Caco-2 (cell line): ENCODE results near the gene ADGRF1. TPM values are rescaled to one million over a fixed set of nuclear protein-coding genes. Genes with fewer than 3 reads are reported as not detected.

Experiments used
- BruUV-seq: library from RNA; stranded (reverse); fragments of 400-500 nt; replicated peaks from 2 replicates; lab custom pipeline; 2021; lab: Mats Ljungman, UMichigan
- CTCF ChIA-PET: fragments of 300-600 bp; sonication (Branson Sonifier 250); formaldehyde crosslinking; loops from one replicate; lab custom pipeline; 2022; ENCODE audit warnings: antibody characterized with exemption; lab: Charles Lee
- POLR2A ChIA-PET: fragments of 300-600 bp; sonication (Branson Sonifier 250); formaldehyde crosslinking; loops from one replicate; lab custom pipeline; 2022; ENCODE audit warnings: antibody characterized with exemption; lab: Charles Lee
- DNase-seq, 2 experiments: peaks; one replicate each; pipeline versions ENCODE4 v3.0.0 to v3.0.0-alpha.2; 2020 to 2022
- H3K27me3 ChIP-seq: replicated peaks from 2 replicates; pipeline ENCODE4 v1.6.0; 2011; ENCODE audit warnings: low read length; ENCODE audit not compliant: control insufficient read depth, insufficient read depth
- H3K36me3 ChIP-seq: 2 replicates; pipeline ENCODE4 v1.5.1; 2011; ENCODE audit warnings: low read length; ENCODE audit not compliant: control insufficient read depth, insufficient read depth
- H3K4me1 ChIP-seq: fragments of 250-450 bp; sonication (Bioruptor Pico); 2 replicates; pipeline ENCODE4 v1.5.1; 2020; ENCODE audit warnings: mild to moderate bottlenecking
- H3K4me3 ChIP-seq: 2 replicates; pipeline ENCODE4 v1.5.1; 2011; ENCODE audit warnings: low read depth, mild to moderate bottlenecking, control low read depth, low read length
- H3K9me3 ChIP-seq: fragments of 250-450 bp; sonication (Bioruptor Pico); 2 replicates; pipeline ENCODE4 v1.5.1; 2020; ENCODE audit warnings: mild to moderate bottlenecking, moderate library complexity
- H3K27ac Mint-ChIP-seq: one replicate; pipeline ENCODE4 v1.8.0; 2022; ENCODE audit warnings: mixed read lengths; ENCODE audit not compliant: unreplicated experiment
- H3K27me3 Mint-ChIP-seq: one replicate; pipeline ENCODE4 v1.8.0; 2022; ENCODE audit warnings: mixed read lengths; ENCODE audit not compliant: insufficient read depth, unreplicated experiment
- H3K36me3 Mint-ChIP-seq: one replicate; pipeline ENCODE4 v1.8.0; 2022; ENCODE audit warnings: mild to moderate bottlenecking, mixed read lengths; ENCODE audit not compliant: insufficient read depth, unreplicated experiment
- H3K4me1 Mint-ChIP-seq: one replicate; pipeline ENCODE4 v1.8.0; 2022; ENCODE audit warnings: low read depth, mixed read lengths; ENCODE audit not compliant: unreplicated experiment
- H3K4me3 Mint-ChIP-seq: one replicate; pipeline ENCODE4 v1.8.0; 2022; ENCODE audit warnings: mild to moderate bottlenecking, moderate library complexity, mixed read lengths; ENCODE audit not compliant: unreplicated experiment
- H3K9me3 Mint-ChIP-seq: one replicate; pipeline ENCODE4 v1.8.0; 2022; ENCODE audit warnings: mixed read lengths; ENCODE audit not compliant: unreplicated experiment
- CTCF ChIP-seq, 2 experiments: fragments of 200-600 bp in 1 of 2; IDR thresholded peaks; 1 replicate in 1 of 2; 2 replicates in 1 of 2; pipeline versions ENCODE4 v1.5.1 to v1.8.0; 2011 to 2022; ENCODE audit warnings: antibody characterized with exemption in 1 of 2, control low read depth in 1 of 2, inconsistent platforms in 1 of 2, low read depth in 1 of 2, low read length in 1 of 2, mild to moderate bottlenecking in 1 of 2, moderate library complexity in 1 of 2; ENCODE audit not compliant: insufficient read depth in 1 of 2, severe bottlenecking in 1 of 2, unreplicated experiment in 1 of 2
- intact Hi-C: fragments of 100-400 bp; cut with micrococcal nuclease; formaldehyde crosslinking; loops from one replicate; pipeline ENCODE4 v1.10.0; 2022; ENCODE audit not compliant: unreplicated experiment
- total RNA-seq: library from RNA; stranded (reverse); gene quantifications from 2 replicates; pipeline ENCODE4 v1.2.3, GENCODE V29; 2022

Gene ADGRF1
- total RNA-seq, 1 experiment from 2014 or later: 0.52 TPM

DNA sequence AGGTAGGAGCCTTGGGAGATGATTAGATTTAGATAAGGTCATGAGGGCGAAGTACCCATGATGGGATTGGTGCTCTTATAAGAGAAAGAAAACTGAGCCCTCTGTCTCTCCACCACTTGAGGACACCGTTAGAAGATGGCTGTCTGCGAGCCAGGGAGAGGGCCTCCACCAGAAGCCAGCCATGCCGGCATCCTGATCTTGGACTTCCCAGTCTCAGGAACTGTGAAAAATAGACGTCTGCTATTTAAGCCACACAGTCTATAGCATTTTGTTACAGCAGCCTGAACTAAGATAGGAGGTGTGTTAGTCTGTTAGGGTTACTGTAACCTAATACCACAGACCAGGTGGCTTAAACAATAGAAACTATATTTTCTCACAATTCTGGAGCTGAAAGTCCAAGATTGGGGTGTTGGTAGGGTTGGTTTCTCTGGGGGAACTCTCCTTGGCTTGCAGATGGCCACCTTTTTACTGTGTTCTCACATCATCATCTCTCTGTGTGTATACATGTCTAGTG lies 38.0 kb upstream of the ADGRF1 start:
- H3K36me3 ChIP-seq: no peaks in the 10 kb centered on the region

DNA sequence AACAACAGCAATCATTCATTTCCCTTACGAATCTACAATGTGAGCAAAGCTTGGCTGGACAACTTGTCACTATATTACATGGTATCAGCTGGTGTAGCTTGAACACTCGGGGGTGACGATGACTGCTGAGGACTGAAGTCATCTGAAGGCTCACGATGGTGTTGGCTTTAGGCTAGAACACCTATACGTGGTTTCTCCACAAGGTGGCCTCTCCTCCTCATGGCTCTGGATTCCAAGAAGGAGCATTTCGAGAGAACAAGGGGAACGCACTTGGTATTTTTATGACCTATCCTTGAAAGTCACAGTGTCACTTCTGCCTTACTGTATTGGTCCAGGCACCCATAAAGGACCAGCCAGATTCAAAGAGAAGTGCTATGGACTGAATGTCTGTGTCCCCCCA lies 37.5 kb upstream of the ADGRF1 start:
- no TSS peak for BruUV-seq

More for the DNA sequence above, 38.0 kb upstream of the ADGRF1 start:
- no peak for DNase-seq
- ChIA-PET POLR2A (no interaction called here), CTCF (no interaction called here)
- Histone ChIP-seq H3K4me1 (0 out of 2 replicates have a peak, but pooled peaks cover 4% of the 10 kb centered on the region), H3K27me3 (no peaks in the 10 kb centered on the region), H3K4me3 (no peak overlapping the region), H3K9me3 (no peaks in the 10 kb centered on the region)
- Mint-ChIP-seq H3K36me3 (no peaks in the 10 kb centered on the region), H3K4me1 (peaks cover 4% of the 10 kb centered on the region), H3K4me3 (no peak overlapping the region), H3K27me3 (no peaks in the 10 kb centered on the region), H3K9me3 (no peaks in the 10 kb centered on the region), H3K27ac (no peak overlapping the region)
- intact Hi-C loops: no loop called here
- BruUV-seq: no TSS peak
- TF ChIP-seq CTCF (IDR thresholded peaks at IDR 0.05; ENCODE audit: insufficient read depth in 1 of 2, low read depth in 1 of 2, low read length in 1 of 2, severe bottlenecking in 1 of 2, unreplicated experiment in 1 of 2): no peak

DNA sequence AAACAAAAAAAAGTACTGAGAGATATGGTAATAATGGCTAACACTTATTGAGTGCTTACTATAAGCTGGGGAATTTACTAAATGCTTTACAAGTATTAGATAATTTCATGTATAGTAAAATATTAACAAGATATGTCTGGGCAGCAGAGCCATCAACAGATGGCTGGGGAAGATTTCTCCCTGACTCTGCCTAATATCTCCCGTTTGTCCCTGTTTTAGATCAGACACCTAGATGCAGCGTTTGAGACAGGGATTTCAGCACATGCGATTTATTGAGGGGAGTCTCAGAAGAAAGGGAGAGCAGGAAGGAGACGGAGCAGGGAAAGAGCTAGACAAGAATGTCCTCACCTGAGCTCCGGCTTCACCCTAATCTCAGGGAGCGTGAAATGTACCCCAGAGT lies 36.9 kb upstream of the ADGRF1 start:
- H3K36me3 Mint-ChIP-seq: no peaks in the 10 kb centered on the region
- intact Hi-C loops: no loop called here
- H3K4me3 Mint-ChIP-seq: no peak overlapping the region
- Histone ChIP-seq H3K4me3 (no peak overlapping the region), H3K4me1 (0 out of 2 replicates have a peak, but pooled peaks cover 4% of the 10 kb centered on the region), H3K27me3 (no peaks in the 10 kb centered on the region), H3K36me3 (no peaks in the 10 kb centered on the region), H3K9me3 (no peaks in the 10 kb centered on the region)
- H3K4me1 Mint-ChIP-seq: peaks cover 6% of the 10 kb centered on the region
- no peaks in the 10 kb centered on the region for H3K9me3 Mint-ChIP-seq
- H3K27me3 Mint-ChIP-seq: no peaks in the 10 kb centered on the region
- BruUV-seq: no TSS peak
- ChIA-PET POLR2A (no interaction called here), CTCF (interaction anchor here (0.6 kb wide), 1 partner anchor 14 kb away, joined by 6 read pairs; no protein-coding TSS in a partner anchor)
- H3K27ac Mint-ChIP-seq: no peak overlapping the region
- no peak for DNase-seq
- no peak for TF ChIP-seq CTCF (IDR thresholded peaks at IDR 0.05; ENCODE audit: insufficient read depth in 1 of 2, low read depth in 1 of 2, low read length in 1 of 2, severe bottlenecking in 1 of 2, unreplicated experiment in 1 of 2)

More for the DNA sequence above, 37.5 kb upstream of the ADGRF1 start:
- H3K9me3 ChIP-seq: no peaks in the 10 kb centered on the region
- H3K4me3 ChIP-seq: no peak overlapping the region
- Mint-ChIP-seq H3K36me3 (no peaks in the 10 kb centered on the region), H3K4me1 (peaks cover 6% of the 10 kb centered on the region), H3K27me3 (no peaks in the 10 kb centered on the region), H3K27ac (no peak overlapping the region), H3K9me3 (no peaks in the 10 kb centered on the region), H3K4me3 (no peak overlapping the region)
- H3K36me3 ChIP-seq: no peaks in the 10 kb centered on the region
- intact Hi-C loops: no loop called here
- CTCF ChIA-PET: interaction anchor here (0.6 kb wide), 1 partner anchor 14 kb away, joined by 6 read pairs; no protein-coding TSS in a partner anchor
- no peaks in the 10 kb centered on the region for H3K27me3 ChIP-seq
- H3K4me1 ChIP-seq: 0 out of 2 replicates have a peak, but pooled peaks cover 4% of the 10 kb centered on the region
- POLR2A ChIA-PET: interaction anchor here (0.5 kb wide), 1 partner anchor 76 kb away, joined by 12 read pairs; no protein-coding TSS in a partner anchor
- no peak for TF ChIP-seq CTCF (IDR thresholded peaks at IDR 0.05; ENCODE audit: insufficient read depth in 1 of 2, low read depth in 1 of 2, low read length in 1 of 2, severe bottlenecking in 1 of 2, unreplicated experiment in 1 of 2)
- DNase-seq: no peak
